ENCODE data around the gene WDR5.

- TF ChIP-seq CTCF (IDR thresholded peaks at IDR 0.05) (no peak), POLR2A (IDR thresholded peaks at IDR 0.05) (no peak)
Measured at GRCh38 chr9:134132208-134132870, 3.5 kb upstream of the WDR5 start.

Data from testis (tissue), 2 donors.